Prostate gland (tissue), 2 donors: ENCODE measurements around the gene TNFRSF12A. TPM values are rescaled to one million over a fixed set of nuclear protein-coding genes. Genes with fewer than 3 reads are reported as not detected.

Experiments used
- DNase-seq: peaks from one replicate; pipeline ENCODE4 v3.0.0-alpha.2; 2019; ENCODE audit warnings: low spot score
- H3K27ac ChIP-seq, 2 donors: fragments of 200-600 bp; sonication (generic); 2 replicates each; pipeline ENCODE4 v1.5.1; 2017 to 2019
- H3K27me3 ChIP-seq: fragments of 200-600 bp; sonication (generic); replicated peaks from 2 replicates; pipeline ENCODE4 v1.5.1; 2019; ENCODE audit not compliant: insufficient read depth
- H3K36me3 ChIP-seq, 2 donors: fragments of 200-600 bp; sonication (generic); 1 replicate in 1 of 2; 2 replicates in 1 of 2; pipeline versions ENCODE4 v1.5.1 to v1.8.1; 2017 to 2019
- H3K4me1 ChIP-seq: fragments of 200-600 bp; sonication (generic); replicated peaks from 2 replicates; pipeline ENCODE4 v1.5.1; 2019
- H3K4me3 ChIP-seq, 2 donors: fragments of 200-600 bp; sonication (generic); 2 replicates each; pipeline ENCODE4 v1.5.1; 2017 to 2019
- H3K9me3 ChIP-seq: fragments of 200-600 bp; sonication (generic); 2 replicates; pipeline ENCODE4 v1.5.1; 2017
- CTCF ChIP-seq, 4 experiments: fragments of 200-600 bp in 2 of 4; fragments of 450-650 bp in 2 of 4; sonication (generic) in 2 of 4; IDR thresholded peaks; 1 replicate in 3 of 4; 2 replicates in 1 of 4; pipeline ENCODE4 v1.5.1; 2016 to 2019; ENCODE audit warnings: antibody characterized with exemption in 4 of 4, mild to moderate bottlenecking in 2 of 4, moderate library complexity in 2 of 4
- POLR2A ChIP-seq: fragments of 450-650 bp; IDR thresholded peaks from one replicate; pipeline ENCODE4 v1.6.1; 2016; ENCODE audit warnings: antibody characterized with exemption, mild to moderate bottlenecking
- POLR2AphosphoS5 ChIP-seq: sonication (generic); formaldehyde crosslinking; IDR thresholded peaks from one replicate; pipeline ENCODE4 v1.6.1; 2017; ENCODE audit warnings: antibody characterized with exemption
- WGBS: methylation state at CpG from one replicate; pipeline ENCODE4 v1.1.5; 2018; 5-methylcytosine and 5-hydroxymethylcytosine counted together
- intact Hi-C: fragments of 100-400 bp; cut with DNase I; formaldehyde crosslinking; loops from one replicate; pipeline ENCODE4 v1.14.2; 2022
- total RNA-seq, 2 donors: library from RNA; depleted of rRNA; stranded (reverse); fragments of >200 nt; gene quantifications; one replicate each; pipeline ENCODE4 v1.1.0, GENCODE V29; 2016

TNFRSF12A gene
- total RNA-seq, 2 donors from 2014 or later = 57.4 to 59.0 TPM

DNA sequence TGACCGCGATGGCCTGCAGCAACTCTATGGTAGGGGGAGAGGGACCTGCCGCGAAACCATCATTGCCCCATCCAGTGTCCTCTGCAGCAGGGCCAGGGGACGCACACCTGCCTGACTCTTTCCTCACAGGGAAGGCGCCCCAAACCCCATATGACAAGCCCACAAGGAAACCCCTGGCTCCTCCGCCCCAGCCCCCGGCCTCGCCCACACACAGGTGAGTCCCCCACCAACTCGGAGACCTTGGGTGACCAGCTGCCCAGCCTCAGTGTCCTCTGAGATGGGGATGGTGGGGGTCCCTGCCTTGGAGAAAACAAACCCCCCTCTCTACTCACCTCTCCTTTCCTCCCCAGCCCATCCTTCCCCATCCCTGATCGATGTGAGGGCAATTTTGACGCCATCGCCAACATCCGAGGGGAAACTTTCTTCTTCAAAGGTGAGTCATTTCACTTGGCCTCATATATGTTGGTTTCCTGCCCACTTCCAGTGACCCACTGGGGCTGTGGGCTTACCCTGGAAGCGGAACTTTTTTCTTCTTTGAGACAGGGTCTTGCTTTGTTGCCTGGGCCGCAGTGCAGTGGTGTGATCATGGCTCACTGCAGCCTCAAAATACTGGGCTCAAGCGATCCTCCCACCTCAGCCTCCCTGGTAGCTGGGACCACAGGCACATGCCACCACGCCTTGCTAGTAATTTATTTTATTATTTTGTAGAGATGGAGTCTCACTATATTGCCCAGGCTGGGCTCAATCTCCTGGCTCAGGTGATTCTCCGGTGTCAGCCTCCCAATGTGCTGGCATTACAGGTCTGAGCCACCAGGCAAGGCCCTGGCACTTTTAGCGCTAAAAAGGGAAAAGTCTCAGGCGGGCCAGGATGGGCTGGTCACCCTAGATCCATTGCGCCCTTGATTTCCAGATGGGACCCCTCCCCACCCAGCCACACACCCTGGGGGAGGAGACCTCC lies 37.3 kb downstream of the TNFRSF12A start:
- no peak for TF ChIP-seq POLR2AphosphoS5
- H3K36me3 ChIP-seq = no peaks in the 10 kb centered on the region
- H3K4me3 ChIP-seq = no peak overlapping the region
- no peaks in the 10 kb centered on the region for H3K9me3 ChIP-seq
- WGBS = 94% methylated on average over 20 of the region's 22 CpGs
- no peak for DNase-seq
- H3K27me3 ChIP-seq = no peaks in the 10 kb centered on the region
- H3K4me1 ChIP-seq = peaks cover 7% of the 10 kb centered on the region
- intact Hi-C loops = loop anchor here (5.0 kb wide), 1 partner anchor 70 kb away; no protein-coding TSS in a partner anchor
- H3K27ac ChIP-seq = no peak overlapping the region

DNA sequence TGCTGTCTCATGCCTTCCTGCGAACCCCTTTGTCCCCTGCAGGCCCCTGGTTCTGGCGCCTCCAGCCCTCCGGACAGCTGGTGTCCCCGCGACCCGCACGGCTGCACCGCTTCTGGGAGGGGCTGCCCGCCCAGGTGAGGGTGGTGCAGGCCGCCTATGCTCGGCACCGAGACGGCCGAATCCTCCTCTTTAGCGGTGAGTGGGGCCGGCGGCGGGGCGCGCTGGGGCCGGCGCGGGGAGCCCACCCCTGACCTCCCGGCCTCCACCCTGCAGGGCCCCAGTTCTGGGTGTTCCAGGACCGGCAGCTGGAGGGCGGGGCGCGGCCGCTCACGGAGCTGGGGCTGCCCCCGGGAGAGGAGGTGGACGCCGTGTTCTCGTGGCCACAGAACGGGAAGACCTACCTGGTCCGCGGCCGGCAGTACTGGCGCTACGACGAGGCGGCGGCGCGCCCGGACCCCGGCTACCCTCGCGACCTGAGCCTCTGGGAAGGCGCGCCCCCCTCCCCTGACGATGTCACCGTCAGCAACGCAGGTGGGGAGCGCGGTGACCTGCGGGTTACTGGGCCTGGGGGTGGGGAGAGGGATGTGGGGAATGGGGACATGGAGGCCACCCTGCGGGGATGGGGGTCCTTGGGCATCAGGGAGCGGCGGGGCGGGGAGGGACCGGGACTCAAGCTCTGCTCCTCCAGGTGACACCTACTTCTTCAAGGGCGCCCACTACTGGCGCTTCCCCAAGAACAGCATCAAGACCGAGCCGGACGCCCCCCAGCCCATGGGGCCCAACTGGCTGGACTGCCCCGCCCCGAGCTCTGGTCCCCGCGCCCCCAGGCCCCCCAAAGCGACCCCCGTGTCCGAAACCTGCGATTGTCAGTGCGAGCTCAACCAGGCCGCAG lies 38.2 kb downstream of the TNFRSF12A start:
- peaks cover 7% of the 10 kb centered on the region for H3K4me1 ChIP-seq
- no peaks in the 10 kb centered on the region for H3K27me3 ChIP-seq
- H3K4me3 ChIP-seq = peak overlapping the region; percentile 92 to 93
- 12% methylated on average over 35 of the region's 77 CpGs for WGBS
- DNase-seq = peak; percentile 47
- H3K9me3 ChIP-seq = no peaks in the 10 kb centered on the region
- no peaks in the 10 kb centered on the region for H3K36me3 ChIP-seq
- intact Hi-C loops = loop anchor here (5.0 kb wide), 1 partner anchor 69 kb away; no protein-coding TSS in a partner anchor
- TF ChIP-seq POLR2AphosphoS5 = no peak
- TF ChIP-seq CTCF (IDR thresholded peaks at IDR 0.05) = peak in 1 of 4 experiments; percentile 26
- no peak for TF ChIP-seq POLR2A
- peak overlapping the region; percentile 74 to 76 for H3K27ac ChIP-seq

GRCh38 chr16:3059041-3059722 lies 39.0 kb downstream of the TNFRSF12A start:
- peak; percentile 72 for DNase-seq
- intact Hi-C loops = loop anchor here (5.0 kb wide), 1 partner anchor 68 kb away; no protein-coding TSS in a partner anchor
- TF ChIP-seq POLR2A = peak; percentile 19
- TF ChIP-seq CTCF (IDR thresholded peaks at IDR 0.05) = peak; percentile 86 to 98 (median 97)
- peak; percentile 66 for TF ChIP-seq POLR2AphosphoS5
- H3K27ac ChIP-seq = peak overlapping the region; percentile 74 to 76
- 2% methylated on average over 55 of the region's 67 CpGs for whole genome bisulfite sequencing
- peaks cover 7% of the 10 kb centered on the region for H3K4me1 ChIP-seq
- H3K9me3 ChIP-seq = no peaks in the 10 kb centered on the region
- H3K36me3 ChIP-seq = no peaks in the 10 kb centered on the region
- H3K4me3 ChIP-seq = peak overlapping the region; percentile 92 to 93
- no peaks in the 10 kb centered on the region for H3K27me3 ChIP-seq

- peaks cover 7% of the 10 kb centered on the region for H3K4me1 ChIP-seq
- intact Hi-C loops = loop anchor here (2.0 to 5.0 kb wide), 2 partner anchors 68 to 107 kb away; no protein-coding TSS in a partner anchor
- TF ChIP-seq CTCF (IDR thresholded peaks at IDR 0.05) (no peak), POLR2A (no peak), POLR2AphosphoS5 (no peak)
- H3K27ac ChIP-seq = peak overlapping the region; percentile 74 to 76
- H3K9me3 ChIP-seq = no peaks in the 10 kb centered on the region
- no peak for DNase-seq
- H3K4me3 ChIP-seq = peak overlapping the region; percentile 92 to 93
- no peaks in the 10 kb centered on the region for H3K27me3 ChIP-seq
- WGBS = 57% methylated on average over 9 of the region's 9 CpGs
- no peaks in the 10 kb centered on the region for H3K36me3 ChIP-seq
Observed at GRCh38 chr16:3059723-3060242, 39.6 kb downstream of the TNFRSF12A start.
